Tibial nerve (tissue), 4 donors: ENCODE measurements around the gene WWC1. TPM values are rescaled to one million over a fixed set of nuclear protein-coding genes. Genes with fewer than 3 reads are reported as not detected.

Experiments
- DNase-seq, 2 donors: peaks; one replicate each; pipeline ENCODE4 v3.0.0-alpha.2; 2019; ENCODE audit warnings: low spot score in 2 of 2
- H3K27ac ChIP-seq, 4 donors: fragments of 200-600 bp; sonication (generic) in 3 of 4; one replicate each; pipeline ENCODE4 v1.5.1; 2017 to 2019; ENCODE audit warnings: mild to moderate bottlenecking in 1 of 4
- H3K27me3 ChIP-seq, 2 donors: fragments of 200-600 bp; sonication (generic) in 1 of 2; one replicate each; pipeline versions ENCODE4 v1.5.1 to v1.6.0; 2017 to 2019
- H3K36me3 ChIP-seq, 3 donors: fragments of 200-600 bp; sonication (generic); one replicate each; pipeline ENCODE4 v1.5.1; 2018 to 2019
- H3K4me1 ChIP-seq, 4 donors: fragments of 200-600 bp; sonication (generic) in 3 of 4; one replicate each; pipeline ENCODE4 v1.5.1; 2017 to 2019
- H3K4me3 ChIP-seq, 4 donors: fragments of 200-600 bp; sonication (generic) in 3 of 4; one replicate each; pipeline ENCODE4 v1.5.1; 2017 to 2019; ENCODE audit warnings: mild to moderate bottlenecking in 1 of 4, moderate library complexity in 1 of 4
- H3K9me3 ChIP-seq, 4 donors: fragments of 200-600 bp; sonication (generic) in 3 of 4; one replicate each; pipeline ENCODE4 v1.5.1; 2017 to 2019
- CTCF ChIP-seq, 5 experiments: fragments of 200-600 bp in 3 of 5; fragments of 450-650 bp in 2 of 5; sonication (generic) in 3 of 5; IDR thresholded peaks; one replicate each; pipeline ENCODE4 v1.5.1; 2016 to 2019; ENCODE audit warnings: antibody characterized with exemption in 5 of 5, mild to moderate bottlenecking in 3 of 5, moderate library complexity in 2 of 5
- EP300 ChIP-seq, 2 donors: sonication (generic); formaldehyde crosslinking; IDR thresholded peaks; one replicate each; pipeline ENCODE4 v1.6.1; 2017; ENCODE audit warnings: antibody characterized with exemption in 2 of 2, mild to moderate bottlenecking in 1 of 2
- POLR2A ChIP-seq, 2 donors: fragments of 450-650 bp; IDR thresholded peaks; one replicate each; pipeline ENCODE4 v1.6.1; 2017; ENCODE audit warnings: antibody characterized with exemption in 2 of 2, mild to moderate bottlenecking in 2 of 2, moderate library complexity in 2 of 2
- WGBS, 2 donors: methylation state at CpG; one replicate each; pipeline ENCODE4 v1.1.5; 2018; 5-methylcytosine and 5-hydroxymethylcytosine counted together
- total RNA-seq, 4 donors: library from RNA; depleted of rRNA; stranded (reverse); fragments of >200 nt; gene quantifications; one replicate each; pipeline ENCODE4 v1.1.0, GENCODE V29; 2016

WWC1 gene
- total RNA-seq, 4 donors from 2014 or later, result 0.78 to 3.3 (median 1.00) TPM

- TF ChIP-seq POLR2A (IDR thresholded peaks at IDR 0.05), result no peak
- no peak for TF ChIP-seq CTCF (IDR thresholded peaks at IDR 0.05)
- no peak for TF ChIP-seq EP300 (IDR thresholded peaks at IDR 0.05)
- no peak for DNase-seq
- no peak overlapping the region for H3K27ac ChIP-seq
- no peaks in the 10 kb centered on the region for H3K27me3 ChIP-seq
- no peaks in the 10 kb centered on the region for H3K4me1 ChIP-seq
- WGBS, 2 donors, result 17 to 36% methylated on average over 4 of the region's 4 CpGs
- no peaks in the 10 kb centered on the region for H3K36me3 ChIP-seq
- no peaks in the 10 kb centered on the region for H3K9me3 ChIP-seq
- H3K4me3 ChIP-seq, result no peak overlapping the region
These were observed 26.2 kb downstream of the WWC1 start for GRCh38 chr5:168317521-168318147.

- Histone ChIP-seq H3K27ac (no peak overlapping the region), H3K27me3 (no peaks in the 10 kb centered on the region), H3K36me3 (no peaks in the 10 kb centered on the region), H3K4me1 (no peaks in the 10 kb centered on the region), H3K4me3 (no peak overlapping the region), H3K9me3 (no peaks in the 10 kb centered on the region)
- TF ChIP-seq POLR2A (IDR thresholded peaks at IDR 0.05) (no peak), CTCF (IDR thresholded peaks at IDR 0.05) (no peak), EP300 (IDR thresholded peaks at IDR 0.05) (no peak)
- DNase-seq, result no peak
- 86 to 89% methylated on average over 4 of the region's 4 CpGs for WGBS, 2 donors
These were observed 26.8 kb downstream of the WWC1 start for GRCh38 chr5:168318240-168318639.

- TF ChIP-seq POLR2A (IDR thresholded peaks at IDR 0.05), result no peak
- no peak for TF ChIP-seq CTCF (IDR thresholded peaks at IDR 0.05)
- Histone ChIP-seq H3K4me3 (no peak overlapping the region), H3K27me3 (no peaks in the 10 kb centered on the region), H3K9me3 (no peaks in the 10 kb centered on the region), H3K27ac (no peak overlapping the region), H3K4me1 (no peaks in the 10 kb centered on the region), H3K36me3 (no peaks in the 10 kb centered on the region)
- DNase-seq, result no peak
- 93 to 95% methylated on average over 3 of the region's 3 CpGs for WGBS, 2 donors
These were observed 28.3 kb downstream of the WWC1 start for GRCh38 chr5:168319774-168320173.

- no peak overlapping the region for H3K27ac ChIP-seq
- 80% methylated on average over 9 of the region's 9 CpGs for WGBS, 2 donors
- H3K9me3 ChIP-seq, result no peaks in the 10 kb centered on the region
- DNase-seq, result no peak
- H3K27me3 ChIP-seq, result no peaks in the 10 kb centered on the region
- no peaks in the 10 kb centered on the region for H3K4me1 ChIP-seq
- TF ChIP-seq EP300 (IDR thresholded peaks at IDR 0.05) (no peak), CTCF (IDR thresholded peaks at IDR 0.05) (no peak), POLR2A (IDR thresholded peaks at IDR 0.05) (no peak)
- no peaks in the 10 kb centered on the region for H3K36me3 ChIP-seq
- H3K4me3 ChIP-seq, result no peak overlapping the region
These were observed 29.4 kb downstream of the WWC1 start for GRCh38 chr5:168320805-168321204.

GRCh38 chr5:168324859-168325630 is 33.6 kb downstream of the WWC1 start:
- TF ChIP-seq EP300 (IDR thresholded peaks at IDR 0.05), result no peak
- no peak for TF ChIP-seq CTCF (IDR thresholded peaks at IDR 0.05)
- TF ChIP-seq POLR2A (IDR thresholded peaks at IDR 0.05), result no peak
- Histone ChIP-seq H3K9me3 (no peaks in the 10 kb centered on the region), H3K4me1 (peaks cover 0 to 7% (median 0%) of the 10 kb centered on the region in 4 donors), H3K27ac (no peak overlapping the region), H3K27me3 (no peaks in the 10 kb centered on the region), H3K4me3 (no peak overlapping the region), H3K36me3 (no peaks in the 10 kb centered on the region)
- WGBS, 2 donors, result 61 to 76% methylated on average over 3 to 5 of the region's 5 CpGs
- no peak for DNase-seq
